PC-3 (cell line): ENCODE data around the gene TTLL12. TPM values are rescaled to one million over a fixed set of nuclear protein-coding genes. Genes with fewer than 3 reads are reported as not detected.

Experiments used
- ATAC-seq: fragments of 200-7000 bp; cut with Tn5 transposase; 2 replicates; pipeline ENCODE4 v1.9.1; 2020; ENCODE audit warnings: mild to moderate bottlenecking, moderate library complexity
- BruUV-seq: library from RNA; stranded (reverse); fragments of 400-500 nt; replicated peaks from 2 replicates; lab custom pipeline; 2021; lab: Mats Ljungman, UMichigan
- CTCF ChIA-PET: fragments of 300-600 bp; sonication (Branson Sonifier 250); formaldehyde crosslinking; loops from one replicate; lab custom pipeline; 2022; ENCODE audit warnings: antibody characterized with exemption; lab: Charles Lee
- POLR2A ChIA-PET: fragments of 300-600 bp; sonication (Branson Sonifier 250); formaldehyde crosslinking; loops from one replicate; lab custom pipeline; 2022; ENCODE audit warnings: antibody characterized with exemption; ENCODE audit not compliant: unreplicated experiment; lab: Charles Lee
- DNase-seq: peaks from one replicate; pipeline ENCODE4 v3.0.0-alpha.2; 2015
- H2AFZ ChIP-seq: fragments of 300-600 bp; sonication (generic); 2 replicates; pipeline ENCODE4 v1.6.0; 2016; ENCODE audit warnings: antibody characterized with exemption, low read length
- H3F3A ChIP-seq: fragments of 300-600 bp; sonication (generic); one replicate; pipeline ENCODE4 v1.6.0; 2017; ENCODE audit warnings: antibody characterized with exemption, low read length, control low read depth, mild to moderate bottlenecking; ENCODE audit not compliant: unreplicated experiment
- H3K27ac ChIP-seq: fragments of 300-600 bp; sonication (generic); 2 replicates; pipeline ENCODE4 v1.5.1; 2016; ENCODE audit warnings: mild to moderate bottlenecking, low read length
- H3K27me3 ChIP-seq: fragments of 300-600 bp; sonication (generic); 2 replicates; pipeline ENCODE4 v1.6.1; 2016; ENCODE audit warnings: low read length, mixed read lengths
- H3K36me3 ChIP-seq: fragments of 300-600 bp; sonication (generic); 2 replicates; pipeline ENCODE4 v1.6.1; 2016; ENCODE audit warnings: low read depth, mixed run types, low read length, mixed read lengths
- H3K4me1 ChIP-seq: fragments of 300-600 bp; sonication (generic); 2 replicates; pipeline ENCODE4 v1.5.1; 2016; ENCODE audit warnings: low read length; ENCODE audit not compliant: insufficient read depth
- H3K4me2 ChIP-seq: fragments of 300-600 bp; sonication (generic); 2 replicates; pipeline ENCODE4 v1.6.0; 2016; ENCODE audit warnings: low read length
- H3K4me3 ChIP-seq: fragments of 300-600 bp; sonication (generic); 2 replicates; pipeline ENCODE4 v1.5.1; 2016; ENCODE audit warnings: mild to moderate bottlenecking, low read length, mixed read lengths
- H3K79me2 ChIP-seq: fragments of 300-600 bp; sonication (generic); 2 replicates; pipeline ENCODE4 v1.6.1; 2017; ENCODE audit warnings: low read length, mixed read lengths
- H3K9ac ChIP-seq: fragments of 300-600 bp; sonication (generic); 2 replicates; pipeline ENCODE4 v1.6.0; 2016; ENCODE audit warnings: mild to moderate bottlenecking, low read length
- H3K9me2 ChIP-seq: fragments of 300-600 bp; sonication (generic); replicated peaks from 2 replicates; pipeline ENCODE4 v1.6.1; 2016; ENCODE audit warnings: mixed run types, low read length, mixed read lengths
- H3K9me3 ChIP-seq: fragments of 300-600 bp; sonication (generic); 2 replicates; pipeline ENCODE4 v1.6.1; 2016; ENCODE audit warnings: low read length, mixed read lengths
- H4K20me1 ChIP-seq: fragments of 300-600 bp; sonication (generic); 2 replicates; pipeline ENCODE4 v1.6.1; 2016; ENCODE audit warnings: low read length, mixed read lengths
- CTCF ChIP-seq: fragments of 300-600 bp; sonication (generic); conservative IDR thresholded peaks from 2 replicates; pipeline ENCODE4 v1.5.1; 2017; ENCODE audit warnings: antibody characterized with exemption, low read depth, mild to moderate bottlenecking, low read length
- EZH2 ChIP-seq: fragments of 300-600 bp; sonication (generic); IDR thresholded peaks from one replicate; pipeline ENCODE4 v1.6.1; 2017; ENCODE audit warnings: antibody characterized with exemption, mild to moderate bottlenecking, low read length; ENCODE audit not compliant: unreplicated experiment
- EZH2phosphoT487 ChIP-seq: fragments of 300-600 bp; sonication (generic); IDR thresholded peaks from 2 replicates; pipeline ENCODE4 v1.6.1; 2018; ENCODE audit warnings: mild to moderate bottlenecking, antibody characterized with exemption, low read length, borderline replicate concordance
- intact Hi-C: fragments of 100-400 bp; cut with micrococcal nuclease; formaldehyde crosslinking; loops from 2 replicates; pipeline ENCODE4 v1.9.0; 2023
- total RNA-seq: library from RNA; depleted of rRNA; stranded (reverse); fragments of >200 nt; gene quantifications from 2 replicates; pipeline ENCODE4 v1.2.3, GENCODE V29; 2014

The TTLL12 gene
- total RNA-seq, 1 experiment from 2014 or later, result 48.9 TPM

GRCh38 chr22:43191831-43192230 is 4.9 kb upstream of the TTLL12 start:
- no peak for TF ChIP-seq EZH2
- TF ChIP-seq CTCF, result no peak
- TF ChIP-seq EZH2phosphoT487, result no peak
- no peak for ATAC-seq
- Histone ChIP-seq H3K79me2 (no peaks in the 10 kb centered on the region), H3K4me1 (peaks cover 5% of the 10 kb centered on the region), H3K9me3 (no peaks in the 10 kb centered on the region), H4K20me1 (no peaks in the 10 kb centered on the region), H3K9me2 (no peaks in the 10 kb centered on the region), H3K36me3 (no peaks in the 10 kb centered on the region), H3F3A (peaks cover 3% of the 10 kb centered on the region), H3K27ac (no peak overlapping the region), H3K4me3 (no peak overlapping the region), H3K9ac (no peak overlapping the region), H3K27me3 (no peaks in the 10 kb centered on the region), H2AFZ (no peak overlapping the region), H3K4me2 (no peak overlapping the region)
- CTCF ChIA-PET, result no interaction called here
- intact Hi-C loops, result no loop called here
- no peak for DNase-seq
- no TSS peak for BruUV-seq
- POLR2A ChIA-PET, result no interaction called here

- POLR2A ChIA-PET, result no interaction called here
- H3K9me3 ChIP-seq, result no peaks in the 10 kb centered on the region
- no peak overlapping the region for H3K9ac ChIP-seq
- no peaks in the 10 kb centered on the region for H3K36me3 ChIP-seq
- peaks cover 25% of the 10 kb centered on the region for H3K79me2 ChIP-seq
- no peak for TF ChIP-seq CTCF
- no peak for TF ChIP-seq EZH2phosphoT487
- TF ChIP-seq EZH2, result no peak
- no peak overlapping the region for H3K4me3 ChIP-seq
- peaks cover 18% of the 10 kb centered on the region for H3K4me1 ChIP-seq
- H3K4me2 ChIP-seq, result no peak overlapping the region
- no peaks in the 10 kb centered on the region for H3K9me2 ChIP-seq
- DNase-seq (no peak), ATAC-seq (no peak)
- H4K20me1 ChIP-seq, result no peaks in the 10 kb centered on the region
- H2AFZ ChIP-seq, result no peak overlapping the region
- BruUV-seq, result no TSS peak
- H3F3A ChIP-seq, result peaks cover 3% of the 10 kb centered on the region
- intact Hi-C loops, result no loop called here
- CTCF ChIA-PET, result no interaction called here
- H3K27me3 ChIP-seq, result no peaks in the 10 kb centered on the region
- no peak overlapping the region for H3K27ac ChIP-seq
Measured at GRCh38 chr22:43188829-43189545, 2.1 kb upstream of the TTLL12 start.
